Measurements from ENCODE around the gene ATXN1.

ATXN1 gene

DNA sequence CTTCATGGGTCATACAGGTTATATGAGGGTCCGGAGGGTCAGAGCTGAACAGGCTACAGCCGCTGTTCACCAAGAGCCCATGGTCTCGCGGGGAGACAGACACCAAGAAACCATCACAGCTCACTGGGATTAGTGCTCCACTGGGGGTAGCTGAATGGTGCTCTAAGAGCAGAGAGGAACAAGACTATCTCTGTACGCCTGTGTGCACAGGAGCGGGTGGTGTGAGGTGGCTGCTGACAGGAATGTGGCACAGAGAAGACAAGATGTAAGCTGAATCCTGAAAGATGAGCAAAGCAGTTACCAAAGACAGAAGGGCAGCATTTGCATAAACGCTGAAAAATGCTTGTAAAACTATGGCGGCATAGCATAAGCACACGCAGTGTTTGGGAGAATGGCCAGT lies 383.8 kb downstream of the ATXN1 start:
- 0 out of 2 replicates have a peak, but pooled peaks cover 6% of the 10 kb centered on the region for H3F3A ChIP-seq (ENCODE audit: control insufficient read depth, insufficient read depth)
- H3K36me3 ChIP-seq (ENCODE audit: control insufficient read depth, low read length): peaks cover 3% of the 10 kb centered on the region
- H3K4me3 ChIP-seq (ENCODE audit: low read length): no peak overlapping the region; the same call in 1 of the 2 replicates
- H3K79me2 ChIP-seq (ENCODE audit: control insufficient read depth, low read length): peaks cover 7% of the 10 kb centered on the region
- H3K27me3 ChIP-seq (ENCODE audit: control insufficient read depth, low read length): no peaks in the 10 kb centered on the region
- no peaks in the 10 kb centered on the region for H3K9me2 ChIP-seq (replicated peaks; ENCODE audit: control insufficient read depth, low read length)
- peaks cover 81% of the 10 kb centered on the region for H3K4me1 ChIP-seq (ENCODE audit: control insufficient read depth, low read length)
- H4K20me1 ChIP-seq (ENCODE audit: control insufficient read depth, insufficient read depth, low read depth, low read length): no peaks in the 10 kb centered on the region
- TF ChIP-seq, protein P1, sequence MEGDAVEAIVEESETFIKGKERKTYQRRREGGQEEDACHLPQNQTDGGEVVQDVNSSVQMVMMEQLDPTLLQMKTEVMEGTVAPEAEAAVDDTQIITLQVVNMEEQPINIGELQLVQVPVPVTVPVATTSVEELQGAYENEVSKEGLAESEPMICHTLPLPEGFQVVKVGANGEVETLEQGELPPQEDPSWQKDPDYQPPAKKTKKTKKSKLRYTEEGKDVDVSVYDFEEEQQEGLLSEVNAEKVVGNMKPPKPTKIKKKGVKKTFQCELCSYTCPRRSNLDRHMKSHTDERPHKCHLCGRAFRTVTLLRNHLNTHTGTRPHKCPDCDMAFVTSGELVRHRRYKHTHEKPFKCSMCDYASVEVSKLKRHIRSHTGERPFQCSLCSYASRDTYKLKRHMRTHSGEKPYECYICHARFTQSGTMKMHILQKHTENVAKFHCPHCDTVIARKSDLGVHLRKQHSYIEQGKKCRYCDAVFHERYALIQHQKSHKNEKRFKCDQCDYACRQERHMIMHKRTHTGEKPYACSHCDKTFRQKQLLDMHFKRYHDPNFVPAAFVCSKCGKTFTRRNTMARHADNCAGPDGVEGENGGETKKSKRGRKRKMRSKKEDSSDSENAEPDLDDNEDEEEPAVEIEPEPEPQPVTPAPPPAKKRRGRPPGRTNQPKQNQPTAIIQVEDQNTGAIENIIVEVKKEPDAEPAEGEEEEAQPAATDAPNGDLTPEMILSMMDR (IDR thresholded peaks at IDR 0.05; ENCODE audit: low read depth, low read length, poor library complexity, severe bottlenecking): no peak
- no peak for TF ChIP-seq EZH2phosphoT487 (IDR thresholded peaks at IDR 0.05; ENCODE audit: borderline replicate concordance, low read length)
- peak overlapping the region; percentile 81; the same call in 1 of the 2 replicates for H3K4me2 ChIP-seq (ENCODE audit: low read length)
- peaks cover 4% of the 10 kb centered on the region; the same call in 1 of the 2 replicates for H3K9me3 ChIP-seq (ENCODE audit: control insufficient read depth, insufficient read depth, low read length)
- H3K27ac ChIP-seq (ENCODE audit: low read depth, low read length): no peak overlapping the region

DNA sequence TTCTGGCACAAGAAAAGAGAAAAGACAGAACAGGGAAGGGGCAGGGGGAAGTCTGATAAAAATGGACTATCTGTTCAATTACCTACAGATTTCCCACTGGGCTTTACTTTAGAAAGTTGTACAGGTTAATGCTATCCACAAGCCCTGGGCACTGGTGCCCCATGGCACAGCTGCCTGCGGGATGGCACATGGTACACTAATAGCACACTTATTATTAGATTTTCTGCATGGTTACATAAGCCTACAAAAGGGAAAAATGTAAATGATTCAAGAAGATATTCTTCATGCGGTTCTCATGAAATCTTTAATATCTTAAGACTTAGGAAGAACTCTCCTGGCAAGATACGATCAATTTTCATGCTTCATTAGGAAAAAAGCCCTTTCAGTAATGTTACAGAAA lies 385.4 kb downstream of the ATXN1 start:
- TF ChIP-seq, protein P1 (IDR thresholded peaks at IDR 0.05; ENCODE audit: low read depth, low read length, poor library complexity, severe bottlenecking): no peak
- no peak for TF ChIP-seq EZH2phosphoT487 (IDR thresholded peaks at IDR 0.05; ENCODE audit: borderline replicate concordance, low read length)
- peaks cover 4% of the 10 kb centered on the region; the same call in 1 of the 2 replicates for H3K9me3 ChIP-seq (ENCODE audit: control insufficient read depth, insufficient read depth, low read length)
- H3K9me2 ChIP-seq (replicated peaks; ENCODE audit: control insufficient read depth, low read length): no peaks in the 10 kb centered on the region
- H3K4me1 ChIP-seq (ENCODE audit: control insufficient read depth, low read length): peaks cover 87% of the 10 kb centered on the region
- H3K27me3 ChIP-seq (ENCODE audit: control insufficient read depth, low read length): no peaks in the 10 kb centered on the region
- H3K4me3 ChIP-seq (ENCODE audit: low read length): peak overlapping the region; percentile 63
- peaks cover 3% of the 10 kb centered on the region for H3K36me3 ChIP-seq (ENCODE audit: control insufficient read depth, low read length)
- no peaks in the 10 kb centered on the region for H4K20me1 ChIP-seq (ENCODE audit: control insufficient read depth, insufficient read depth, low read depth, low read length)
- peaks cover 7% of the 10 kb centered on the region for H3K79me2 ChIP-seq (ENCODE audit: control insufficient read depth, low read length)
- H3K4me2 ChIP-seq (ENCODE audit: low read length): peak overlapping the region; percentile 81
- H3K27ac ChIP-seq (ENCODE audit: low read depth, low read length): peak overlapping the region; percentile 84
- H3F3A ChIP-seq (ENCODE audit: control insufficient read depth, insufficient read depth): 0 out of 2 replicates have a peak, but pooled peaks cover 6% of the 10 kb centered on the region

DNA sequence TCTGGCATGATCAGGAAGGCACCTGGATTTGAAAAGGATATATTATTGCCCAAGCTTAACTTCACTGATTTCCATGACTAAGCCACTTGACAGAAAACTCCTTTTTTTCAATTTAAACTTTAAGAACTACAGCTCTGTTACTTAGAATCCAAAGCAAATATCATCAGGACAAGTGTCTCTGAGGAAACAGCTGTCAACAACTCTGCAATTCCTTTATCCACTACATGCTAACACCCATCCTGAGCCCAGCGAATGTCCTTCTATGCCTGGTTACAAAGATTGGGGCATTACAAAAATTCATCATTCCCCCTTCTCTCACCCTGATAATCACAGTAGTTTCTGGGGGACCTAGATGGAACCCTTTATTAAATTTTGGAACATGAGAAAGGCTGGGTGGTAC lies 386.1 kb downstream of the ATXN1 start:
- Histone ChIP-seq H3K4me3 (ENCODE audit: low read length) (peak overlapping the region; percentile 63), H3K9me2 (replicated peaks; ENCODE audit: control insufficient read depth, low read length) (no peaks in the 10 kb centered on the region), H3K27ac (ENCODE audit: low read depth, low read length) (peak overlapping the region; percentile 84), H3K36me3 (ENCODE audit: control insufficient read depth, low read length) (peaks cover 3% of the 10 kb centered on the region), H3K4me2 (ENCODE audit: low read length) (peak overlapping the region; percentile 81), H3K27me3 (ENCODE audit: control insufficient read depth, low read length) (no peaks in the 10 kb centered on the region), H3K9me3 (ENCODE audit: control insufficient read depth, insufficient read depth, low read length) (peaks cover 4% of the 10 kb centered on the region; the same call in 1 of the 2 replicates), H4K20me1 (ENCODE audit: control insufficient read depth, insufficient read depth, low read depth, low read length) (no peaks in the 10 kb centered on the region), H3K79me2 (ENCODE audit: control insufficient read depth, low read length) (peaks cover 7% of the 10 kb centered on the region), H3K4me1 (ENCODE audit: control insufficient read depth, low read length) (peaks cover 87% of the 10 kb centered on the region), H3F3A (ENCODE audit: control insufficient read depth, insufficient read depth) (0 out of 2 replicates have a peak, but pooled peaks cover 8% of the 10 kb centered on the region)
- TF ChIP-seq EZH2phosphoT487 (IDR thresholded peaks at IDR 0.05; ENCODE audit: borderline replicate concordance, low read length): no peak
- TF ChIP-seq, protein P1 (IDR thresholded peaks at IDR 0.05; ENCODE audit: low read depth, low read length, poor library complexity, severe bottlenecking): no peak
